Mesothelial cell of epicardium (in vitro differentiated cells): ENCODE data around the gene BARHL1. TPM values are rescaled to one million over a fixed set of nuclear protein-coding genes. Genes with fewer than 3 reads are reported as not detected.

Experiments
- DNase-seq, 2 experiments: peaks; one replicate each; pipeline ENCODE4 v3.0.0; 2021; ENCODE audit warnings: low spot score in 2 of 2; ENCODE audit not compliant: unreplicated experiment in 2 of 2
- H3K27ac Mint-ChIP-seq: 2 replicates; pipeline ENCODE4 v1.8.0; 2021; ENCODE audit warnings: mixed read lengths
- H3K27me3 Mint-ChIP-seq: 2 replicates; pipeline ENCODE4 v1.8.0; 2021; ENCODE audit warnings: low read depth, mixed read lengths
- H3K36me3 Mint-ChIP-seq: 2 replicates; pipeline ENCODE4 v1.8.0; 2021; ENCODE audit warnings: mixed read lengths
- H3K4me1 Mint-ChIP-seq: 2 replicates; pipeline ENCODE4 v1.8.0; 2021; ENCODE audit warnings: mixed read lengths
- H3K4me3 Mint-ChIP-seq: 2 replicates; pipeline ENCODE4 v1.8.0; 2021; ENCODE audit warnings: mild to moderate bottlenecking, moderate library complexity, mixed read lengths
- H3K9me3 Mint-ChIP-seq: 2 replicates; pipeline ENCODE4 v1.8.0; 2021; ENCODE audit warnings: mixed read lengths
- CTCF ChIP-seq: fragments of 200-600 bp; sonication (generic); IDR thresholded peaks from one replicate; pipeline ENCODE4 v1.5.0; 2021; ENCODE audit warnings: antibody characterized with exemption; ENCODE audit not compliant: unreplicated experiment
- total RNA-seq: library from RNA; stranded (reverse); gene quantifications from 3 replicates; pipeline ENCODE4 v1.2.1, GENCODE V29; 2021

Gene BARHL1
- total RNA-seq, 1 donor from 2014 or later: 0.18 TPM

GRCh38 chr9:132585954-132586829 lies 3.8 kb downstream of the BARHL1 start:
- Mint-ChIP-seq H3K27me3 (peaks cover 93% of the 10 kb centered on the region), H3K4me3 (no peak overlapping the region), H3K9me3 (no peaks in the 10 kb centered on the region), H3K27ac (no peak overlapping the region), H3K4me1 (peaks cover 5% of the 10 kb centered on the region), H3K36me3 (no peaks in the 10 kb centered on the region)
- no peak for DNase-seq
- no peak for TF ChIP-seq CTCF

GRCh38 chr9:132586830-132587591 lies 4.6 kb downstream of the BARHL1 start:
- no peak for TF ChIP-seq CTCF
- no peak for DNase-seq
- H3K9me3 Mint-ChIP-seq: no peaks in the 10 kb centered on the region
- H3K4me3 Mint-ChIP-seq: no peak overlapping the region
- peaks cover 93% of the 10 kb centered on the region for H3K27me3 Mint-ChIP-seq
- no peaks in the 10 kb centered on the region for H3K36me3 Mint-ChIP-seq
- peaks cover 2% of the 10 kb centered on the region for H3K4me1 Mint-ChIP-seq
- H3K27ac Mint-ChIP-seq: no peak overlapping the region

GRCh38 chr9:132587592-132587955 lies 5.2 kb downstream of the BARHL1 start:
- TF ChIP-seq CTCF: no peak
- DNase-seq: no peak
- H3K27ac Mint-ChIP-seq: no peak overlapping the region
- peaks cover 2% of the 10 kb centered on the region for H3K36me3 Mint-ChIP-seq
- H3K9me3 Mint-ChIP-seq: no peaks in the 10 kb centered on the region
- H3K4me3 Mint-ChIP-seq: no peak overlapping the region
- H3K4me1 Mint-ChIP-seq: peaks cover 2% of the 10 kb centered on the region
- peaks cover 93% of the 10 kb centered on the region for H3K27me3 Mint-ChIP-seq

GRCh38 chr9:132588098-132588497 lies 5.7 kb downstream of the BARHL1 start:
- DNase-seq: no peak
- TF ChIP-seq CTCF: no peak
- H3K4me1 Mint-ChIP-seq: peaks cover 2% of the 10 kb centered on the region
- peaks cover 5% of the 10 kb centered on the region for H3K36me3 Mint-ChIP-seq
- no peak overlapping the region for H3K4me3 Mint-ChIP-seq
- no peaks in the 10 kb centered on the region for H3K9me3 Mint-ChIP-seq
- H3K27ac Mint-ChIP-seq: no peak overlapping the region
- peaks cover 92% of the 10 kb centered on the region for H3K27me3 Mint-ChIP-seq

GRCh38 chr9:132588501-132589147 lies 6.2 kb downstream of the BARHL1 start:
- no peak for TF ChIP-seq CTCF
- Mint-ChIP-seq H3K4me3 (no peak overlapping the region), H3K9me3 (no peaks in the 10 kb centered on the region), H3K27me3 (peaks cover 92% of the 10 kb centered on the region), H3K27ac (no peak overlapping the region), H3K36me3 (peaks cover 10% of the 10 kb centered on the region), H3K4me1 (peaks cover 2% of the 10 kb centered on the region)
- no peak for DNase-seq
